Esophagus squamous epithelium (tissue), 4 donors: ENCODE results near the gene SLC9A8.

Source experiments
- CTCF ChIP-seq, 6 experiments: fragments of 450-650 bp in 4 of 6; fragments of 200-600 bp in 2 of 6; sonication (generic) in 2 of 6; IDR thresholded peaks; one replicate each; pipeline ENCODE4 v1.5.1; 2016 to 2019; ENCODE audit warnings: antibody characterized with exemption in 6 of 6, mild to moderate bottlenecking in 4 of 6, moderate library complexity in 4 of 6
- POLR2A ChIP-seq, 4 donors: fragments of 450-650 bp; IDR thresholded peaks; one replicate each; pipeline ENCODE4 v1.6.1; 2017; ENCODE audit warnings: antibody characterized with exemption in 4 of 4, mild to moderate bottlenecking in 4 of 4, moderate library complexity in 3 of 4

- TF ChIP-seq CTCF (IDR thresholded peaks at IDR 0.05) (no peak), POLR2A (IDR thresholded peaks at IDR 0.05) (no peak)
Measured at GRCh38 chr20:49859011-49859410, 46.4 kb downstream of the SLC9A8 start.
